IMR-90 (cell line): ENCODE measurements around the gene FAM78A. TPM values are rescaled to one million over a fixed set of nuclear protein-coding genes. Genes with fewer than 3 reads are reported as not detected.
A peak's percentile ranks its signal among the peaks of the same experiment; 100 is the strongest.

ENCODE experiments used
- ATAC-seq: fragments of 200-7000 bp; cut with Tn5 transposase; 2 replicates; pipeline ENCODE4 v1.9.1; 2020; ENCODE audit warnings: low read depth, mild to moderate bottlenecking, moderate library complexity
- BruUV-seq: library from RNA; stranded (reverse); fragments of 400-500 nt; replicated peaks from 2 replicates; lab custom pipeline; 2021; lab: Mats Ljungman, UMichigan
- CTCF ChIA-PET: fragments of 300-600 bp; formaldehyde crosslinking; extraction: SDS; loops from one replicate; lab custom pipeline; 2021; ENCODE audit warnings: antibody characterized with exemption; lab: Yijun Ruan, JAX
- POLR2A ChIA-PET: fragments of 300-600 bp; sonication (Branson Sonifier 250); formaldehyde crosslinking; loops from one replicate; lab custom pipeline; 2022; ENCODE audit warnings: antibody characterized with exemption; ENCODE audit not compliant: unreplicated experiment; lab: Charles Lee
- DNase-seq: peaks from one replicate; pipeline ENCODE4 v3.0.0; 2013
- H2AFZ ChIP-seq: replicated peaks from 2 replicates; pipeline ENCODE3; 2013; ENCODE audit warnings: low read length, mild to moderate bottlenecking; ENCODE audit not compliant: poor library complexity
- H2AK5ac ChIP-seq: 2 replicates; pipeline ENCODE4 v1.6.1; 2013; ENCODE audit warnings: low read depth, low read length, inconsistent platforms
- H2AK9ac ChIP-seq: replicated peaks from 2 replicates; pipeline ENCODE3; 2013; ENCODE audit warnings: mild to moderate bottlenecking, low read depth, low read length, moderate library complexity; ENCODE audit not compliant: poor library complexity
- H2BK120ac ChIP-seq: 2 replicates; pipeline ENCODE4 v1.6.1; 2013; ENCODE audit warnings: low read depth, low read length, inconsistent platforms
- H2BK15ac ChIP-seq: 3 replicates; pipeline ENCODE4 v1.6.1; 2013; ENCODE audit warnings: low read depth, low read length, inconsistent platforms
- H2BK20ac ChIP-seq: 2 replicates; pipeline ENCODE4 v1.6.1; 2013; ENCODE audit warnings: low read depth, mild to moderate bottlenecking, inconsistent platforms, low read length, moderate library complexity
- H2BK5ac ChIP-seq: 2 replicates; pipeline ENCODE4 v1.6.1; 2013; ENCODE audit warnings: mild to moderate bottlenecking, low read depth, low read length, inconsistent platforms; ENCODE audit not compliant: poor library complexity, severe bottlenecking
- H3K14ac ChIP-seq: replicated peaks from 2 replicates; pipeline ENCODE4 v1.6.1; 2013; ENCODE audit warnings: low read depth, low read length, inconsistent platforms
- H3K18ac ChIP-seq: 2 replicates; pipeline ENCODE4 v1.6.1; 2013; ENCODE audit warnings: low read depth, low read length, control low read depth
- H3K23ac ChIP-seq: 2 replicates; pipeline ENCODE4 v1.6.1; 2013; ENCODE audit warnings: low read depth, low read length, inconsistent platforms
- H3K27ac ChIP-seq: 2 replicates; pipeline ENCODE4 v1.5.1; 2013; ENCODE audit warnings: mild to moderate bottlenecking, control low read depth, low read length; ENCODE audit not compliant: insufficient read depth
- H3K27me3 ChIP-seq: 2 replicates; pipeline ENCODE4 v1.6.1; 2013; ENCODE audit warnings: low read length; ENCODE audit not compliant: control insufficient read depth, insufficient read depth
- H3K36me3 ChIP-seq: 2 replicates; pipeline ENCODE4 v1.6.1; 2013; ENCODE audit warnings: low read length, mixed read lengths; ENCODE audit not compliant: control insufficient read depth, insufficient read depth
- H3K4ac ChIP-seq: 2 replicates; pipeline ENCODE4 v1.6.1; 2013; ENCODE audit warnings: low read depth, low read length, inconsistent platforms
- H3K4me1 ChIP-seq: 2 replicates; pipeline ENCODE4 v1.6.1; 2013; ENCODE audit warnings: low read length, mixed read lengths; ENCODE audit not compliant: control insufficient read depth, insufficient read depth
- H3K4me2 ChIP-seq: 2 replicates; pipeline ENCODE4 v1.6.1; 2013; ENCODE audit warnings: low read depth, mild to moderate bottlenecking, control low read depth, low read length, moderate library complexity
- H3K4me3 ChIP-seq: 2 replicates; pipeline ENCODE4 v1.5.1; 2013; ENCODE audit warnings: low read depth, mild to moderate bottlenecking, control low read depth, low read length, moderate library complexity; ENCODE audit not compliant: insufficient read depth
- H3K56ac ChIP-seq: 2 replicates; pipeline ENCODE4 v1.6.1; 2013; ENCODE audit warnings: low read length, inconsistent platforms; ENCODE audit not compliant: insufficient read depth; ENCODE audit errors: extremely low read depth
- H3K79me1 ChIP-seq, 2 experiments: 2 replicates each; pipeline ENCODE4 v1.6.1; 2013; ENCODE audit warnings: low read length in 2 of 2, inconsistent platforms in 1 of 2, low read depth in 1 of 2
- H3K9ac ChIP-seq: 2 replicates; pipeline ENCODE4 v1.6.1; 2013; ENCODE audit warnings: low read depth, low read length, control low read depth
- H3K9me1 ChIP-seq: 2 replicates; pipeline ENCODE4 v1.6.1; 2013; ENCODE audit warnings: low read length, inconsistent platforms; ENCODE audit not compliant: insufficient read depth
- H3K9me3 ChIP-seq: 2 replicates; pipeline ENCODE4 v1.6.1; 2013; ENCODE audit warnings: low read length; ENCODE audit not compliant: control insufficient read depth, insufficient read depth
- H4K20me1 ChIP-seq: 2 replicates; pipeline ENCODE4 v1.6.1; 2013; ENCODE audit warnings: low read length, inconsistent platforms; ENCODE audit not compliant: insufficient read depth
- H4K5ac ChIP-seq: 2 replicates; pipeline ENCODE4 v1.6.1; 2013; ENCODE audit warnings: mild to moderate bottlenecking, low read depth, low read length, control low read depth
- H4K8ac ChIP-seq, 2 experiments: 2 replicates each; pipeline ENCODE4 v1.6.1; 2013; ENCODE audit warnings: low read depth in 2 of 2, low read length in 2 of 2, control low read depth in 1 of 2, inconsistent platforms in 1 of 2
- H4K91ac ChIP-seq: 2 replicates; pipeline ENCODE4 v1.6.1; 2013; ENCODE audit warnings: low read depth, low read length, inconsistent platforms; ENCODE audit not compliant: insufficient read depth
- BHLHE40 ChIP-seq: fragments of 150-350 bp; IDR thresholded peaks from 2 replicates; pipeline ENCODE4 v1.6.1; 2016; ENCODE audit warnings: mild to moderate bottlenecking, low read depth, low read length
- CEBPB ChIP-seq: IDR thresholded peaks from 2 replicates; pipeline ENCODE4 v1.6.1; 2012; ENCODE audit warnings: low read depth, low read length, improper control_type of control experiment
- CHD1 ChIP-seq: IDR thresholded peaks from 2 replicates; pipeline ENCODE4 v1.6.1; 2012; ENCODE audit warnings: low read depth, low read length, improper control_type of control experiment
- CTCF ChIP-seq: conservative IDR thresholded peaks from 2 replicates; pipeline ENCODE4 v1.5.1; 2012; ENCODE audit warnings: mild to moderate bottlenecking, low read depth, low read length, improper control_type of control experiment
- ELK1 ChIP-seq: fragments of 150-350 bp; IDR thresholded peaks from 2 replicates; pipeline ENCODE4 v1.6.1; 2016; ENCODE audit warnings: low read depth, mild to moderate bottlenecking, low read length, moderate library complexity, borderline replicate concordance
- MAFK ChIP-seq: IDR thresholded peaks from 2 replicates; pipeline ENCODE4 v1.6.1; 2012; ENCODE audit warnings: low read depth, low read length, improper control_type of control experiment
- MXI1 ChIP-seq: IDR thresholded peaks from 2 replicates; pipeline ENCODE4 v1.6.1; 2012; ENCODE audit warnings: low read depth, mild to moderate bottlenecking, low read length, moderate library complexity, borderline replicate concordance
- NFE2L2 ChIP-seq: fragments of 150-350 bp; IDR thresholded peaks from 2 replicates; pipeline ENCODE4 v1.6.1; 2016; ENCODE audit warnings: low read depth, mild to moderate bottlenecking, low read length
- RAD21 ChIP-seq: IDR thresholded peaks from 2 replicates; pipeline ENCODE4 v1.6.1; 2012; ENCODE audit warnings: low read length, improper control_type of control experiment
- SMC3 ChIP-seq: fragments of 150-350 bp; IDR thresholded peaks from 2 replicates; pipeline ENCODE4 v1.6.1; 2016; ENCODE audit warnings: low read depth, mild to moderate bottlenecking, antibody characterized with exemption, low read length, moderate library complexity
- WGBS, 2 experiments: methylation state at CpG; one replicate each; pipeline versions ENCODE4 v1.1.5 to v1.1.7; 2013; ENCODE audit warnings: missing lambda C conversion rate in 2 of 2; ENCODE audit not compliant: insufficient read length in 1 of 2; ENCODE audit errors: extremely low coverage in 2 of 2; 5-methylcytosine and 5-hydroxymethylcytosine counted together
- dilution Hi-C: fragments of 300-500 bp; cut with HindIII; formaldehyde crosslinking; loops from one replicate; pipeline ENCODE4 v1.14.3; 2018; ENCODE audit warnings: low sequenced_read_pairs; ENCODE audit not compliant: unreplicated experiment
- in situ Hi-C: fragments of 300-500 bp; cut with MboI; formaldehyde crosslinking; loops from 3 replicates; pipeline ENCODE4 v1.14.3; 2019; ENCODE audit warnings: low sequenced_read_pairs, inconsistent platforms, mixed read lengths
- intact Hi-C: fragments of 100-400 bp; cut with micrococcal nuclease; formaldehyde crosslinking; loops from 2 replicates; pipeline ENCODE4 v1.10.0; 2022
- polyA plus RNA-seq, 3 experiments: library from polyadenylated mRNA; depleted of rRNA; stranded (reverse); fragments of >200 nt; gene quantifications; 2 replicates each; pipeline ENCODE4 v1.2.3, GENCODE V29; 2012; ENCODE audit warnings: low replicate concordance in 1 of 3
- total RNA-seq: library from RNA; depleted of rRNA; stranded (reverse); fragments of >200 nt; gene quantifications from 2 replicates; pipeline ENCODE4 v1.2.3, GENCODE V29; 2012

FAM78A gene
- total and polyA plus RNA-seq, 2 of the 4 experiments (the other 2 are of a cell fraction) = 0.18 to 0.27 TPM

GRCh38 chr9:131258698-131259431, 17.4 kb downstream of the FAM78A start (continued):
- no peak for TF ChIP-seq BHLHE40

GRCh38 chr9:131258186-131258585, 18.1 kb downstream of the FAM78A start:
- no TSS peak for BruUV-seq
- H3K56ac ChIP-seq = no peak overlapping the region
- ChIA-PET CTCF (no interaction called here), POLR2A (no interaction called here)
- H3K9me1 ChIP-seq = peaks cover 6% of the 10 kb centered on the region; the same call in 1 of the 2 replicates
- peaks cover 10% of the 10 kb centered on the region for H3K4me1 ChIP-seq
- dilution Hi-C loops (no loop called here), intact Hi-C loops (no loop called here), in situ Hi-C loops (no loop called here)
- no peaks in the 10 kb centered on the region for H3K36me3 ChIP-seq
- H2AFZ ChIP-seq = no peak overlapping the region
- no peak for DNase-seq
- no peaks in the 10 kb centered on the region for H3K9me3 ChIP-seq
- no peak overlapping the region for H3K9ac ChIP-seq
- no peak overlapping the region for H2BK15ac ChIP-seq
- 0 out of 2 replicates have a peak overlapping the region, but pooled peaks have one; percentile 72 for H2AK5ac ChIP-seq
- no peak overlapping the region for H2BK5ac ChIP-seq
- H3K18ac ChIP-seq = no peak overlapping the region
- 0 out of 4 replicates have a peak, but pooled peaks cover 0 to 2% of the 10 kb centered on the region in 2 experiments for H3K79me1 ChIP-seq
- H4K5ac ChIP-seq = no peak overlapping the region
- no peak for TF ChIP-seq CTCF
- no peak for TF ChIP-seq CEBPB
- TF ChIP-seq SMC3 = no peak
- no peak for TF ChIP-seq RAD21
- TF ChIP-seq MXI1 = no peak
- TF ChIP-seq ELK1 = no peak
- TF ChIP-seq CHD1 = no peak
- no peak for TF ChIP-seq NFE2L2
- TF ChIP-seq BHLHE40 = no peak
- TF ChIP-seq MAFK = no peak
- no peak overlapping the region for H2AK9ac ChIP-seq
- no peak overlapping the region for H2BK120ac ChIP-seq
- no peak overlapping the region for H4K8ac ChIP-seq
- H3K14ac ChIP-seq = no peak overlapping the region
- no peak overlapping the region for H3K4me3 ChIP-seq
- H3K27ac ChIP-seq = no peak overlapping the region
- no peak overlapping the region for H3K4me2 ChIP-seq
- no peak overlapping the region for H3K4ac ChIP-seq
- no peak for ATAC-seq
- no peak overlapping the region for H4K91ac ChIP-seq
- no peaks in the 10 kb centered on the region for H3K27me3 ChIP-seq
- H4K20me1 ChIP-seq = no peaks in the 10 kb centered on the region
- H3K23ac ChIP-seq = no peak overlapping the region
- WGBS, 2 experiments = 79% methylated on average over 4 of the region's 15 CpGs; no CpG with 5 or more reads in 1 of the 2 experiments
- no peak overlapping the region for H2BK20ac ChIP-seq
